GM12801 (cell line): ENCODE data around the gene ATP11B.

Experiments used
- CTCF ChIP-seq: IDR thresholded peaks from one replicate; pipeline ENCODE4 v1.5.1; 2011; ENCODE audit warnings: control low read depth; ENCODE audit not compliant: insufficient read length; ENCODE audit errors: extremely low read depth

The ATP11B gene

DNA sequence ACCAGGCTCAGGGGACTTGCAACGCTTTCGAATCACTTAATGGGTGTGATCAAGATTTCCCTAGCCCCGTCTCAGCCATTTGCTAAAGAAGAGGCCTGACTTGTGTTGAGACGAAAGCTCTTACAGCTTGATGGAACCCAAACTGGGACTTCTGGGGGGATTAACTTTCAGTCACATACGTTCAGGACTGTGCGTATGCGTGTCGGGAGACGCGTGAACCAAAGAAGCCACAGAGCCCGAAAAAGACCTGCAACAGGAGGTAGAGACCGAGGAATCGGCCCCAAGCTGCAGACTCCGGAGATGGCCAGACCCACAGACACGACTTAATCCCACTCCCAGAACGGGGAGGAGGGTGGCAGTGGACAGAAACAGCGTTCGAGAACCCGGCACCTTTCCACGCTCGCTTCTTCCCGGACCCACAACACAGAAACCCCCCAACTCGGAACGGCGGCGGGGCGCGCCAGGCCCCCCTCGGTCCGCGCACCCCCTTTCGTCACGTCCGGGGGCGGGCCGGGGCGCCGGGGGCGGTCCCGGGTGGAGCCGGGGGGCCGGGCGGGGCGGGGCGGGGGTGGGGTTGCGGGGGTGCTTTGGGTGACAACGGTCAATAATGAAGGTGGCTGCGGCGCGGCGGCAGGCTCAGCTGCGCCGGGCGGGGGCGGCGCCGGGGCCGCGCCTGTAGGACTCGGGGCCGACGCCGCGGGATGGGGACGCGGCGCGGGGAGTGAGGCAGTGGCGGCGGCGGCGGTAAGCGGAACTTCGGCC, at the start of gene ATP11B:
Gene ATP11B (plus strand): TSS at position 604 of the 762 bp plus-strand sequence. CDS start 256 bp downstream, outside the sequence.
- TF ChIP-seq CTCF, result no peak

DNA sequence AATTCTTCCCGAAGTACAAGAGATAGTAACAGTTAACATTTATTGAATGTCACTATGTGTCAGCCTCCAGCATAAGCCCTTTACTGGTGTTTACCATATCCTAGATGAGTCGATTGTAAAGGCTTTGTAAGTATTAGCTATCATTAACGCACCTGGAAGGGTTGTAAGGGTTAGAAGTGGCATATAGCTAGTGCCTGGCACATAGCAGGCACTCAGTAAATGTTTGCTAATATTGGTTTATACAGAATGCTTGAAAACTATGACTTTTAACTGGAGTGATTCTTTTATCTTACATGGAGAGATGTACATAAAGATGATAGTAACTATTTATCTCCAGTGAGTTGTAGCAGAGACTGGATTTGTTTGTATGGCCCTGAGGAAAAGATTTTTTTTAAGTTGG, 46.3 kb upstream of the ATP11B start:
- no peak for TF ChIP-seq CTCF

DNA sequence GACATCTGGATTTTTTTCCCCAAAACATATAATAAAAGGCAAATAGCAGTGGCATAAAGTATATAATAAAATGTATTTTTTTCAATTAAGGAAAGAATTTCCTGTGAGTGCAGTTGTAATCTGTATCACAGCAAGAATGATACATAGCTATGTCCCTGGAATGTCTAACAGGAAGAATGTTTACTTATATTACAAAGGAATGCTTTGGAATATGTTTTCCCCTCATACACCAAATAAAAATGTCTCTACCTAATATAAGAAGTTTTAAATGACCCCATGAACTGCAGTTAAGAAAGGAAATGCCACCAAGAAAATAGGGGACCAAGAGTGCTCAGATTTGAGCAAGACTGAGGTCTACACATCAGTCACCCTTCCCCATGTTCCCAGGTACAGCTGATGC, 38.0 kb upstream of the ATP11B start:
- no peak for TF ChIP-seq CTCF

DNA sequence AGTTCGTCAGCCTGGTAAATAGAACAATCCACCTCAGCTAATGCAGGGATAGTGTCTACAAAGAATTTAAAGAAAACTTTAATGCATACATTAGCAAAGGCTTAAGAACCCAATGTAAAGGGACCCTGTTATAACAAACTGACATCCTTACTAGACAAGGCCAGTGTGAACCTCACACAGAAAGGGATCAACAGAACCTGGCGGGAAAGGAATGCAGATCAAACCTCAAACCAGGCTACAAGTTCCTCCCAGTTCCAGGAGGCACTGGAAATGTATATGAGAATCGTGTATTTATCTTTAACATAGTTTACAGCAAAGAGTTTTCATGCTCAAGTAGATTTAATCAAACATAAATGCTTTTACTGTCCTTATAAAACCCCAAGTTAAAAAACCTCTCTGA, 37.6 kb upstream of the ATP11B start:
- no peak for TF ChIP-seq CTCF

DNA sequence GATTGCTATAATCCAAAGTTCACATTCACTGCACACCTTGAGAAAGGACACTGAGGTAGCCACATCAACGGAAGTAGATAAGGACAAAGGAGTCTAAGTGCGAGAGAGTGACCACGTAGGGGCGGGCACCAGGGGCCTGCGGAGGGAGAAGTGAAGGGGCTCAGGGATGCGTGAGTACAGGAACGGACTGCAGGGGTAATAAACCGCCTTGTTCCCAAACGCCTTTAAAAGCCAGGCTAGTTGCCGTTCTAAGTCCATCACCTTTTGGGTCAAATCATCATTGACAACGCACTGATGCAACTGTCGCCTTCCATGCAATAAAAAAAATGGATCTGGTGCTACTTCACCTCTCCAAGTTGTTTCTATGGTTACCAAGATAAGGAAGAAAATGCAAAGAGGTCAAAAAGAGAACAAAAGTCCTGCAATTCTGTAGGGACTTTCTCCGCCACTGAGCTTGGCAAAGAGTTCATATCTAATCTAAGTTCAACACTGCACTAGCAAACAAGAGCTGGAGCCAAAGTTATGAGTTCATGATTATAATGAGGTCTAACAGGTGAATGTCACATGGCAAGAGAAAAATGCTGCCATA, 32.6 kb upstream of the ATP11B start:
- TF ChIP-seq CTCF, result no peak

- TF ChIP-seq CTCF, result no peak
Observed at GRCh38 chr3:182763896-182764295, 29.4 kb upstream of the ATP11B start.

DNA sequence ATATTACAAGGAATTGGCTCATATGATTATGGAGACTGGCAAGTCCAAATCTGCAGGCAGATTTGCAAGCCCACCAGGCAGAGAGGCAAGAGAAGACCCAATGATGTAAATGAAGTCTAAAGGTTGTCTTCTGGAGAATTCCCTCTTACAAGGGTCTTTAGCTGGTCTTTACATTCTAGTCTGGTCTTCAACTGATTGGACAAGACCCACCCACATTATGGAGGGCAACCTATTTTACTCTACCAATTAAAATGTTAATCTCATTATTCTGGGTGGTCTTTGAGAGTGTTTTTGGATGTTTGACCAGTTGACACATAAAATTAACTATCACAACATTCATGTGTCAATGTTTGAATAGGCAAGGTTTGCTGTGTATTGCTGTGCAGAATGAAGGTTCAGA, 28.0 kb upstream of the ATP11B start:
- no peak for TF ChIP-seq CTCF
